Measurements from ENCODE around the gene SCFD2.
A peak's percentile ranks its signal among the peaks of the same experiment; 100 is the strongest.

Gene SCFD2

DNA sequence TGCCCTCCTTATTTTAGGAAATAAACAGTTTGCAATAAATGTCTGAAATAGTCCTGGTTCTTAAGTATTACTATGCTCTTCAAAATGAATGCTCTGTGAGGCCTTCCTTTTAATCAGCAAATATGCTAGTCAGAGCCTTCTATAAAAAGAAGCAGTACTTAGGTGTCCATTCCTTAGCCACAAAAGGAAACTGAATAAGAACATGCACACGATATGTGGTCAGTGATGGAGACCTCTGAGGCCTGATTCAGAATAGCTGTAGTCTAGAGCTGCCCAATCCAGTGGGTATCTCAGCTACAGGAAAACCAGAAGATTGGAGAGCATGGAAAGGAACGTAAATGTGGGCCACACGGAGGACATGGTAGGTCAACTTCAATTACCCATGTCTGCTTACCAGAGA, 361.9 kb downstream of the SCFD2 start:
- peaks cover 0 to 52% (median 34%) of the 10 kb centered on the region in 4 experiments for H3K4me1 ChIP-seq (ENCODE audit: control extremely low read depth in 1 of 4, control insufficient read depth in 4 of 4, insufficient read depth in 4 of 4, low read length in 3 of 4)
- no peak overlapping the region for H3K27ac ChIP-seq (ENCODE audit: insufficient read depth in 1 of 2, low read depth in 1 of 2, low read length in 2 of 2, poor library complexity in 1 of 2, severe bottlenecking in 2 of 2)
- 28% methylated on average over 2 of the region's 3 CpGs for WGBS (ENCODE audit: insufficient coverage)
- H3K4me3 ChIP-seq (ENCODE audit: control insufficient read depth in 1 of 7, extremely low read depth in 1 of 7, insufficient read depth in 4 of 7, low read depth in 2 of 7, low read length in 6 of 7): no peak overlapping the region
- no peaks in the 10 kb centered on the region for H3K36me3 ChIP-seq (ENCODE audit: control insufficient read depth in 4 of 4, insufficient read depth in 4 of 4, low read length in 3 of 4)
- no peaks in the 10 kb centered on the region for H3K9me3 ChIP-seq (ENCODE audit: control extremely low read depth in 1 of 5, control insufficient read depth in 4 of 5, insufficient read depth in 2 of 5, low read depth in 1 of 5, low read length in 4 of 5)
- no peaks in the 10 kb centered on the region for H3K27me3 ChIP-seq (replicated peaks in 2 of 5; ENCODE audit: control insufficient read depth in 4 of 5, insufficient read depth in 5 of 5, low read length in 4 of 5)
- CTCF ChIA-PET: interaction anchor here (1.4 to 2.4 kb wide), 2 partner anchors 12 to 278 kb away, joined by 3 to 10 read pairs; no protein-coding TSS in a partner anchor
- POLR2A ChIA-PET: no interaction called here
- DNase-seq: peak in 2 of 3 donors; percentile 49 to 56

DNA sequence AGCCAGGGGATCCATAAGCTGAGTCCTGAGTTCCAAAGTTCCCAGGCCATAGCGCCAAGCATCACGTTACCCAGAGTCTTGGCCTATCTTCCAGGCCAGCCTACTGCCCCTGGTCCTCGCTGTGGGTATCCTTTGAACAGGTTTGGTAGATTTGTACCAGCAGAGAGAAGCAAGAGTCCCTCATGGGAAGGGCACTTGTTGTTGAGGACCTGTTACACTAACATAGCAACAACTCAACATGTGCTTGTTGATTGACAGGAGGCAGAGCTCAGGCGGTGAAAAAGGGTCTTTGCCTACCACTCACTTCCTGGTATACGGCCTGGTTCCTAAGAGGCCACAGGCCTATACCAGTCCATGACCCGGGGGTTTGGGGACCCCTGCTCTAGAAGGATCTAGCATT, 365.3 kb downstream of the SCFD2 start:
- no peak for DNase-seq
- no peaks in the 10 kb centered on the region for H3K27me3 ChIP-seq (replicated peaks in 2 of 5; ENCODE audit: control insufficient read depth in 4 of 5, insufficient read depth in 5 of 5, low read length in 4 of 5)
- H3K9me3 ChIP-seq (ENCODE audit: control extremely low read depth in 1 of 5, control insufficient read depth in 4 of 5, insufficient read depth in 2 of 5, low read depth in 1 of 5, low read length in 4 of 5): no peaks in the 10 kb centered on the region
- ChIA-PET POLR2A (no interaction called here), CTCF (interaction anchor here (1.6 to 1.9 kb wide), 2 partner anchors 10 to 16 kb away, joined by 3 to 5 read pairs; no protein-coding TSS in a partner anchor)
- H3K4me1 ChIP-seq (ENCODE audit: control extremely low read depth in 1 of 4, control insufficient read depth in 4 of 4, insufficient read depth in 4 of 4, low read length in 3 of 4): peaks cover 0 to 49% (median 29%) of the 10 kb centered on the region in 4 experiments
- WGBS (ENCODE audit: insufficient coverage): 73% methylated on average over 4 of the region's 6 CpGs
- H3K27ac ChIP-seq (ENCODE audit: insufficient read depth in 1 of 2, low read depth in 1 of 2, low read length in 2 of 2, poor library complexity in 1 of 2, severe bottlenecking in 2 of 2): no peak overlapping the region
- no peak overlapping the region for H3K4me3 ChIP-seq (ENCODE audit: control insufficient read depth in 1 of 7, extremely low read depth in 1 of 7, insufficient read depth in 4 of 7, low read depth in 2 of 7, low read length in 6 of 7)
- H3K36me3 ChIP-seq (ENCODE audit: control insufficient read depth in 4 of 4, insufficient read depth in 4 of 4, low read length in 3 of 4): no peaks in the 10 kb centered on the region

DNA sequence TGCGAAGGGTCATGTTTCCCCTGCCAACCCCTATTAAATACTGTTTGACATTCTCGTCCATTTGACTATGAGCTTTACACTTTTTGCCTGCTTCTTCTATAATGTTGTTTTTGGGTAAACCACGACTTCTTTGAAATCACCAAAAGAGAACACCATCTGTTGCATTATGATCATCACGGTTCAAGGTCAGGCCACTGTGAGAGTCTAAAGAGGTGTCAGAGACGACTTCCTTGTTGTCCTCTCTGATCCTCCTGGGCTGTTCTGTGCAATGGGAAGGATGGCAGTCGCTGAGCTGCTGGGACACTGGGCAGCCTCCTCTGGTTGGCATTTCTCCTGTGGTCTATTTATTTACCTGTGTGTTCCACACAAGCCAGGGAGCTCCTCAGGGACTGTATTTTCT, 366.2 kb downstream of the SCFD2 start:
- CTCF ChIA-PET: interaction anchor here (1.6 to 1.9 kb wide), 2 partner anchors 11 to 15 kb away, joined by 3 to 5 read pairs; no protein-coding TSS in a partner anchor
- POLR2A ChIA-PET: no interaction called here
- WGBS (ENCODE audit: insufficient coverage): 97% methylated on average over 6 of the region's 6 CpGs
- DNase-seq: peak in 2 of 3 donors; percentile 25 to 40
- H3K27ac ChIP-seq (ENCODE audit: insufficient read depth in 1 of 2, low read depth in 1 of 2, low read length in 2 of 2, poor library complexity in 1 of 2, severe bottlenecking in 2 of 2): no peak overlapping the region
- no peaks in the 10 kb centered on the region for H3K9me3 ChIP-seq (ENCODE audit: control extremely low read depth in 1 of 5, control insufficient read depth in 4 of 5, insufficient read depth in 2 of 5, low read depth in 1 of 5, low read length in 4 of 5)
- no peak overlapping the region for H3K4me3 ChIP-seq (ENCODE audit: control insufficient read depth in 1 of 7, extremely low read depth in 1 of 7, insufficient read depth in 4 of 7, low read depth in 2 of 7, low read length in 6 of 7)
- no peaks in the 10 kb centered on the region for H3K27me3 ChIP-seq (replicated peaks in 2 of 5; ENCODE audit: control insufficient read depth in 4 of 5, insufficient read depth in 5 of 5, low read length in 4 of 5)
- no peaks in the 10 kb centered on the region for H3K36me3 ChIP-seq (ENCODE audit: control insufficient read depth in 4 of 4, insufficient read depth in 4 of 4, low read length in 3 of 4)
- peaks cover 0 to 43% (median 20%) of the 10 kb centered on the region in 4 experiments for H3K4me1 ChIP-seq (ENCODE audit: control extremely low read depth in 1 of 4, control insufficient read depth in 4 of 4, insufficient read depth in 4 of 4, low read length in 3 of 4)

DNA sequence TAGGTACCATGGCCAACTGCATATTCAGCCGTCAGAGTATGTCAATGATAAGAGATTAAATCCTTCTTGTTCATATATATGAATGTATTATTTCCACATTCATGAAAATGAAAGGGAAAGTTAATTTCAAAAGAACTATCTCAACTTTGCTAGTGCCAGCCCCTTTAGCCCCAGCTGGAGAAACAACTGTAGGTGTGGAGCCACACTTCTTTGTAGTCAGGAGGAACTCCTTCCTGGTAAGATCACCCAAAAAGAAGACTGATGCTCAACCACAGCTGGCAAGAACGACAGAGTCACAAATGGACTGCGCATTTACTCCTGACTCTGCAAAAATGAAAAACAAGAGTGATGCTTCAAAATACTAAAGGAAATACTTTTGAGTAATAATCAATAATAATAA, 367.4 kb downstream of the SCFD2 start:
- Histone ChIP-seq H3K36me3 (ENCODE audit: control insufficient read depth in 4 of 4, insufficient read depth in 4 of 4, low read length in 3 of 4) (no peaks in the 10 kb centered on the region), H3K4me3 (ENCODE audit: control insufficient read depth in 1 of 7, extremely low read depth in 1 of 7, insufficient read depth in 4 of 7, low read depth in 2 of 7, low read length in 6 of 7) (no peak overlapping the region), H3K9me3 (ENCODE audit: control extremely low read depth in 1 of 5, control insufficient read depth in 4 of 5, insufficient read depth in 2 of 5, low read depth in 1 of 5, low read length in 4 of 5) (no peaks in the 10 kb centered on the region), H3K27ac (ENCODE audit: insufficient read depth in 1 of 2, low read depth in 1 of 2, low read length in 2 of 2, poor library complexity in 1 of 2, severe bottlenecking in 2 of 2) (no peak overlapping the region), H3K4me1 (ENCODE audit: control extremely low read depth in 1 of 4, control insufficient read depth in 4 of 4, insufficient read depth in 4 of 4, low read length in 3 of 4) (peaks cover 0 to 31% (median 9%) of the 10 kb centered on the region in 4 experiments), H3K27me3 (replicated peaks in 2 of 5; ENCODE audit: control insufficient read depth in 4 of 5, insufficient read depth in 5 of 5, low read length in 4 of 5) (no peaks in the 10 kb centered on the region)
- WGBS (ENCODE audit: insufficient coverage): no CpG with 5 or more reads among the region's 3 CpGs
- ChIA-PET CTCF (interaction anchor here (2.1 kb wide), 1 partner anchor 15 kb away, joined by 6 read pairs; no protein-coding TSS in a partner anchor), POLR2A (no interaction called here)
- DNase-seq: peak in 2 of 3 donors; percentile 33 to 50

DNA sequence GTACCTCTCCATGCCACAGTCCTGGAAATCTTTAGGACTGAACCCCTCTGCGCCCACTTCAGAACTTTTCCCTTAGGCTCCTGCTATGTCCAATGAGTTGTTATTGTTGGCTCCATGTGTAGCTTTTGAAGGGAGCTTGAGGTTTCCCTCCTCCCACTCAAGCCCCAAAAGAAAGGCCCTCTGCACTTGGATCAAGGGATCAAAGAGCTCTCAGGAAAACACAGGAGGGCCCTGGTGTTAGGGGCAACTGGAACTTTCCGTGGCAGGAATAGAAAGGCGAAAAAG, 368.8 kb downstream of the SCFD2 start:
- DNase-seq: no peak
- no peaks in the 10 kb centered on the region for H3K36me3 ChIP-seq (ENCODE audit: control insufficient read depth in 4 of 4, insufficient read depth in 4 of 4, low read length in 3 of 4)
- 100% methylated on average over 3 of the region's 3 CpGs for WGBS (ENCODE audit: insufficient coverage)
- CTCF ChIA-PET: interaction anchor here (0.9 to 2.1 kb wide), 2 partner anchors 11 to 14 kb away, joined by 3 to 6 read pairs; no protein-coding TSS in a partner anchor
- H3K27ac ChIP-seq (ENCODE audit: insufficient read depth in 1 of 2, low read depth in 1 of 2, low read length in 2 of 2, poor library complexity in 1 of 2, severe bottlenecking in 2 of 2): no peak overlapping the region
- POLR2A ChIA-PET: no interaction called here
- H3K9me3 ChIP-seq (ENCODE audit: control extremely low read depth in 1 of 5, control insufficient read depth in 4 of 5, insufficient read depth in 2 of 5, low read depth in 1 of 5, low read length in 4 of 5): no peaks in the 10 kb centered on the region
- no peak overlapping the region for H3K4me3 ChIP-seq (ENCODE audit: control insufficient read depth in 1 of 7, extremely low read depth in 1 of 7, insufficient read depth in 4 of 7, low read depth in 2 of 7, low read length in 6 of 7)
- no peaks in the 10 kb centered on the region for H3K27me3 ChIP-seq (replicated peaks in 2 of 5; ENCODE audit: control insufficient read depth in 4 of 5, insufficient read depth in 5 of 5, low read length in 4 of 5)
- peaks cover 0 to 31% (median 8%) of the 10 kb centered on the region in 4 experiments for H3K4me1 ChIP-seq (ENCODE audit: control extremely low read depth in 1 of 4, control insufficient read depth in 4 of 4, insufficient read depth in 4 of 4, low read length in 3 of 4)

DNA sequence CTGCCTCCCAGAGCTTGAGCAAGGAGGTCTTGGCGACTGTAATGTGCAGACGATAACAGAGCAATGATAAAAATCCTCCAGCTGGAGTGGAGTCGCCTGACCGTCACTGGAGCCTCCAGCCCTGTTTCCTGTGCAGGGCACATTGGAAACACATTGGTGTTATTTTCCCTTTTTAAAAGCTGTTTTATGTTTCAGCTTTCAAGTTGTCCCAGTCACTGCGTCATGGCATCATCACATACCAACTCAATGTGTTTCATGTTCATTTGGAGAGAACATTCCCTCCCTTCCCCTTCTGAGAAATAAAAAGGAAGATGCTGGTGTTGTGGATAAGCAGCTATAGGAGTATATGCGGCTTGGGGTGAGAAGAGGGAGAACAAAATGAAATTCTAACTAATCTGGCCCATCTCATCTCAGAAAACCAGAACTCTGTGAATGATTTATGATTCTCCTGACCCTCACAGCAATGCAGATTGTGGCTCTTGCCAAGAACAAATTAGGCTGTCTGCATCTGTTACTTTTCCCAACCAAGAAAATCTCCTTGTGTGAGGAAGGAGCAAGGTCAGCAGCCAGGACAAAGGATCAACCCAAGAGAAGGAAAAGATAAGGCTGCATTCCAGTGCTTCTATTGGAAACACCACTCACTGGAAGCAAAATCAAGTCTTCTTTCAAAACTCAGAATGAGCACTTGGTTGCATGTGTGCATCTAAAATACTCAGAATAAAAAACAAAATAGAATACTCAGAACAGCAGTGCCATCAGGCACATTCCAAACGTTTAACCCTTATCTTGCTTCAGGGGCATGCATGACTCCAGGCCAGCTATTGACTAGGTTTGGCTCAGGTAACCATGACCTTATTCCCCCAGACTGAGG, 369.4 kb downstream of the SCFD2 start:
- Histone ChIP-seq H3K27me3 (replicated peaks in 2 of 5; ENCODE audit: control insufficient read depth in 4 of 5, insufficient read depth in 5 of 5, low read length in 4 of 5) (no peaks in the 10 kb centered on the region), H3K9me3 (ENCODE audit: control extremely low read depth in 1 of 5, control insufficient read depth in 4 of 5, insufficient read depth in 2 of 5, low read depth in 1 of 5, low read length in 4 of 5) (no peaks in the 10 kb centered on the region), H3K4me1 (ENCODE audit: control extremely low read depth in 1 of 4, control insufficient read depth in 4 of 4, insufficient read depth in 4 of 4, low read length in 3 of 4) (peaks cover 0 to 31% (median 8%) of the 10 kb centered on the region in 4 experiments), H3K36me3 (ENCODE audit: control insufficient read depth in 4 of 4, insufficient read depth in 4 of 4, low read length in 3 of 4) (no peaks in the 10 kb centered on the region), H3K27ac (ENCODE audit: insufficient read depth in 1 of 2, low read depth in 1 of 2, low read length in 2 of 2, poor library complexity in 1 of 2, severe bottlenecking in 2 of 2) (peak overlapping the region in 1 of 2 experiments; percentile 14), H3K4me3 (ENCODE audit: control insufficient read depth in 1 of 7, extremely low read depth in 1 of 7, insufficient read depth in 4 of 7, low read depth in 2 of 7, low read length in 6 of 7) (peak overlapping the region in 2 of 7 experiments; percentile 12 to 48)
- DNase-seq: peak in 2 of 3 donors; percentile 40 to 65
- ChIA-PET POLR2A (no interaction called here), CTCF (interaction anchor here (0.9 to 2.1 kb wide), 4 partner anchors 12 to 451 kb away, joined by 3 to 7 read pairs (median 4); no protein-coding TSS in a partner anchor)
- 19% methylated on average over 5 of the region's 7 CpGs for WGBS (ENCODE audit: insufficient coverage)

Data from common myeloid progenitor, CD34-positive (primary cell).